Measurements from ENCODE around the gene CCL17. TPM values are rescaled to one million over a fixed set of nuclear protein-coding genes. Genes with fewer than 3 reads are reported as not detected.

CCL17 gene
- 2.8 TPM for total RNA-seq
- long read RNA-seq, partial matches to known transcripts: 0 of 1 reads
- long read RNA-seq, other reads (novel, unspliced or antisense): 0 of 1 reads

GRCh38 chr16:57403965-57404817 is at the start of gene CCL17:
Gene CCL17 (plus strand): TSS chr16:57404767. CDS start chr16:57413933, 9,166 bp downstream.
- H3K27ac ChIP-seq: no peak within 1 kb of the TSS
- H3K27me3 ChIP-seq (ENCODE audit: low read depth): no peaks in the 10 kb centered on the region
- H3K4me1 ChIP-seq: peaks cover 10% of the 10 kb centered on the region
- H3K36me3 ChIP-seq: no peaks in the 10 kb centered on the region
- H3K9me3 ChIP-seq: no peaks in the 10 kb centered on the region
- no peak within 1 kb of the TSS for H3K4me3 ChIP-seq
- intact Hi-C loops (cut with DNase I): no loop called here
- ATAC-seq (no peak), DNase-seq (no peak)
- TF ChIP-seq CTCF (IDR thresholded peaks at IDR 0.05): no peak

- H3K27me3 ChIP-seq (ENCODE audit: low read depth): no peaks in the 10 kb centered on the region
- no peak for TF ChIP-seq CTCF (IDR thresholded peaks at IDR 0.05)
- ATAC-seq (no peak), DNase-seq (no peak)
- H3K4me1 ChIP-seq: no peaks in the 10 kb centered on the region
- no peaks in the 10 kb centered on the region for H3K9me3 ChIP-seq
- H3K36me3 ChIP-seq: no peaks in the 10 kb centered on the region
- no peak overlapping the region for H3K27ac ChIP-seq
- no peak overlapping the region for H3K4me3 ChIP-seq
- intact Hi-C loops (cut with DNase I): no loop called here
Observed at GRCh38 chr16:57355898-57356414, 48.6 kb upstream of the CCL17 start.

- no peaks in the 10 kb centered on the region for H3K36me3 ChIP-seq
- ATAC-seq (no peak), DNase-seq (no peak)
- no peaks in the 10 kb centered on the region for H3K4me1 ChIP-seq
- TF ChIP-seq CTCF (IDR thresholded peaks at IDR 0.05): no peak
- H3K27ac ChIP-seq: no peak overlapping the region
- H3K9me3 ChIP-seq: no peaks in the 10 kb centered on the region
- no peaks in the 10 kb centered on the region for H3K27me3 ChIP-seq (ENCODE audit: low read depth)
- intact Hi-C loops (cut with DNase I): no loop called here
- no peak overlapping the region for H3K4me3 ChIP-seq
Observed at GRCh38 chr16:57356547-57356946, 48.0 kb upstream of the CCL17 start.

- peak; percentile 71 to 75 for ATAC-seq
- no peak for DNase-seq
- H3K36me3 ChIP-seq: no peaks in the 10 kb centered on the region
- intact Hi-C loops (cut with DNase I): no loop called here
- no peaks in the 10 kb centered on the region for H3K27me3 ChIP-seq (ENCODE audit: low read depth)
- H3K4me3 ChIP-seq: no peak overlapping the region
- no peak for TF ChIP-seq CTCF (IDR thresholded peaks at IDR 0.05)
- H3K9me3 ChIP-seq: no peaks in the 10 kb centered on the region
- H3K27ac ChIP-seq: no peak overlapping the region
- no peaks in the 10 kb centered on the region for H3K4me1 ChIP-seq
Observed at GRCh38 chr16:57357330-57358085, 47.1 kb upstream of the CCL17 start.

- intact Hi-C loops (cut with DNase I): no loop called here
- peak in 1 of 2 donors; percentile 6 for ATAC-seq
- H3K4me1 ChIP-seq: no peaks in the 10 kb centered on the region
- no peak overlapping the region for H3K27ac ChIP-seq
- H3K4me3 ChIP-seq: no peak overlapping the region
- no peak for TF ChIP-seq CTCF (IDR thresholded peaks at IDR 0.05)
- DNase-seq: no peak
- no peaks in the 10 kb centered on the region for H3K9me3 ChIP-seq
- no peaks in the 10 kb centered on the region for H3K36me3 ChIP-seq
- no peaks in the 10 kb centered on the region for H3K27me3 ChIP-seq (ENCODE audit: low read depth)
Observed at GRCh38 chr16:57358086-57358420, 46.5 kb upstream of the CCL17 start.
